Measurements from ENCODE around the gene PHACTR3. TPM values are rescaled to one million over a fixed set of nuclear protein-coding genes. Genes with fewer than 3 reads are reported as not detected.

The PHACTR3 gene
- total RNA-seq, 1 donor from 2014 or later, result not detected

- H3K9me3 Mint-ChIP-seq (ENCODE audit: low read depth), result peaks cover 1% of the 10 kb centered on the region
- TF ChIP-seq, protein P1, sequence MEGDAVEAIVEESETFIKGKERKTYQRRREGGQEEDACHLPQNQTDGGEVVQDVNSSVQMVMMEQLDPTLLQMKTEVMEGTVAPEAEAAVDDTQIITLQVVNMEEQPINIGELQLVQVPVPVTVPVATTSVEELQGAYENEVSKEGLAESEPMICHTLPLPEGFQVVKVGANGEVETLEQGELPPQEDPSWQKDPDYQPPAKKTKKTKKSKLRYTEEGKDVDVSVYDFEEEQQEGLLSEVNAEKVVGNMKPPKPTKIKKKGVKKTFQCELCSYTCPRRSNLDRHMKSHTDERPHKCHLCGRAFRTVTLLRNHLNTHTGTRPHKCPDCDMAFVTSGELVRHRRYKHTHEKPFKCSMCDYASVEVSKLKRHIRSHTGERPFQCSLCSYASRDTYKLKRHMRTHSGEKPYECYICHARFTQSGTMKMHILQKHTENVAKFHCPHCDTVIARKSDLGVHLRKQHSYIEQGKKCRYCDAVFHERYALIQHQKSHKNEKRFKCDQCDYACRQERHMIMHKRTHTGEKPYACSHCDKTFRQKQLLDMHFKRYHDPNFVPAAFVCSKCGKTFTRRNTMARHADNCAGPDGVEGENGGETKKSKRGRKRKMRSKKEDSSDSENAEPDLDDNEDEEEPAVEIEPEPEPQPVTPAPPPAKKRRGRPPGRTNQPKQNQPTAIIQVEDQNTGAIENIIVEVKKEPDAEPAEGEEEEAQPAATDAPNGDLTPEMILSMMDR (IDR thresholded peaks at IDR 0.05), result no peak
- no peak for DNase-seq (ENCODE audit: low spot score)
- H3K4me3 Mint-ChIP-seq (ENCODE audit: unreplicated experiment), result no peak overlapping the region
- H3K27me3 Mint-ChIP-seq (ENCODE audit: low read depth), result peaks cover 5% of the 10 kb centered on the region
- no peaks in the 10 kb centered on the region for H3K36me3 Mint-ChIP-seq (ENCODE audit: low read depth)
- no peak overlapping the region for H3K27ac Mint-ChIP-seq (ENCODE audit: unreplicated experiment)
- H3K4me1 Mint-ChIP-seq (ENCODE audit: low read depth), result no peaks in the 10 kb centered on the region
Observed at GRCh38 chr20:59718751-59719150, 114.4 kb downstream of the PHACTR3 start.

DNA sequence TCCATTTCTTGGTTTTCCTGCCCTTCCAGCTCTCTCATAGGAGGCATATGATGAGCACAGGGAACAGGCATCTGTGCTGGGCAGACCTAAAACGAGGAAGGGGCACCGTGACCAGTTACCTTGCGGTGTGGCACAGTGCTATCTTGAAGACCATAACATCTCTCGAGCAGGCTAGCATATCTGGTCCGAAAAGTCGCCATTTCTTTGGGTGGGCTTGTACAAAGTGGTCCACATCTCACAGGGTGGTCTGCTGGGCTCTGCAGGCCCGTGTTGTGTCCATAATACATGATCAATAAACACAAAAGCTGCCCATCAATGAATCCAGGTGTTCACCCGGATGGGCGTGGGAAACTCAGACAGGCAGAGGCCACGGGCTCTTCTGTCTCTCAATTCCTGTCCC is 115.7 kb downstream of the PHACTR3 start:
- Mint-ChIP-seq H3K9me3 (ENCODE audit: low read depth) (no peaks in the 10 kb centered on the region), H3K27me3 (ENCODE audit: low read depth) (peaks cover 5% of the 10 kb centered on the region), H3K27ac (ENCODE audit: unreplicated experiment) (no peak overlapping the region), H3K4me1 (ENCODE audit: low read depth) (no peaks in the 10 kb centered on the region), H3K4me3 (ENCODE audit: unreplicated experiment) (no peak overlapping the region), H3K36me3 (ENCODE audit: low read depth) (no peaks in the 10 kb centered on the region)
- DNase-seq (ENCODE audit: low spot score), result no peak
- TF ChIP-seq, protein P1 (IDR thresholded peaks at IDR 0.05), result no peak

GRCh38 chr20:59721386-59721785 is 117.0 kb downstream of the PHACTR3 start:
- Mint-ChIP-seq H3K4me3 (ENCODE audit: unreplicated experiment) (no peak overlapping the region), H3K27me3 (ENCODE audit: low read depth) (peaks cover 5% of the 10 kb centered on the region), H3K9me3 (ENCODE audit: low read depth) (no peaks in the 10 kb centered on the region), H3K4me1 (ENCODE audit: low read depth) (no peaks in the 10 kb centered on the region), H3K27ac (ENCODE audit: unreplicated experiment) (no peak overlapping the region), H3K36me3 (ENCODE audit: low read depth) (no peaks in the 10 kb centered on the region)
- TF ChIP-seq, protein P1 (IDR thresholded peaks at IDR 0.05), result no peak
- DNase-seq (ENCODE audit: low spot score), result no peak

DNA sequence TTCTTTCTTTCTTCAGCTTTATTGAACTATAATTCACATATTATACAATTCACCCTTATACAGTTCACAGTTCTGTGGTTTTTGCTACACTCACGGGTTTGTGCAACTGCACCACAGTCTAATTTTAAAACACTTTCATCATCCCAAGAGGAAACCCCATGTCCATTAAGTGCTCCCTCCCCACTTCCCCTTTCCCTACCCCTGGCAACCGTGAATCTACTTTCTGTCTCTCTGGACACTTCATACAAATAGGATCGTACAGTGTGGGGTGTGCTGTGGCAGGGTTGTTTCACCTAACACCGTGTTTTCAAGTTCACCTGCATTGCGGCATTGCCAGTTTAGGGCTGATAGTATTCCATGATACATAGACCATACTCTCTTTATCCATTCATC is 118.8 kb downstream of the PHACTR3 start:
- Mint-ChIP-seq H3K27ac (ENCODE audit: unreplicated experiment) (no peak overlapping the region), H3K9me3 (ENCODE audit: low read depth) (no peaks in the 10 kb centered on the region), H3K27me3 (ENCODE audit: low read depth) (no peaks in the 10 kb centered on the region), H3K36me3 (ENCODE audit: low read depth) (no peaks in the 10 kb centered on the region), H3K4me3 (ENCODE audit: unreplicated experiment) (no peak overlapping the region), H3K4me1 (ENCODE audit: low read depth) (no peaks in the 10 kb centered on the region)
- DNase-seq (ENCODE audit: low spot score), result no peak
- TF ChIP-seq, protein P1 (IDR thresholded peaks at IDR 0.05), result no peak

DNA sequence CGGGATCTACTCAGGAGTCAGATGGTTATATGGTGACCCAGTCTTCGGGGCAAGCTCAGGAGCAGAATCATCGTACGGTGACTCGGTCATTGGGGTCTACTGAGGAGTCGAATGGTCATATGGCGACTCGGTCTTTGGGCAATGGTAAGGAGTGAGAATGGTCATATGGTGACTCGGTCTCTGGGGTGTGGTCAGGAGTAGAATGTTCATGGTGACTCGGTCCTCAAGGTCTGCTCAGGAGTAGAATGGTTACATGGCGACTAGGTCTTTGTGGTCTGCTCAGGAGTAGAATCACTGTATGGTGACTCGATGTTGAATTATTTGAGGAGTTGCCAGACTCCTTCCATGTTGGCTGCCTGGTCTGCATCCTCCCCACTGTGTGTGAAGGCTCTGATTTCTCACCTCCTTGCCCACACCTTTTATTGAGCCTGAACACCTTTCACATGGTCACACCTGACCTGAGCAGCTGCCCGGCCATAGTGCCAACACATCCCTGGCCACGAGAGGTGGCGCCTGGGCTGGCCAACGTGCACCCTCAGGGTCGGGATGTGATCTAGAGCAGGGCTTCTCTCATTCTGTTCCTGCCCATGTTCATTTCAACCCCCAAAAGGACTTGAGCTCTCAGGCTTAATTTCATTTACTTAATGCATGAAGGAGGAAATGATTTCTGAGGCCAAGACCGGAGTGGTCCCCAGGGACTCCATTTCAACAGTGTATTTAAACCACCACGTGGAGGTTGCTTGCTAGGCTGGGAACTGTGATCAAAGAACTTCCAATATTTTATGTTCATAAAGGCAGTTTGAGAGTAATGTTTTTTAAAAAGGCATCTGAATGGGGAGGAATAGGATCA is 119.5 kb downstream of the PHACTR3 start:
- no peak overlapping the region for H3K27ac Mint-ChIP-seq (ENCODE audit: unreplicated experiment)
- no peaks in the 10 kb centered on the region for H3K4me1 Mint-ChIP-seq (ENCODE audit: low read depth)
- no peak for DNase-seq (ENCODE audit: low spot score)
- TF ChIP-seq, protein P1 (IDR thresholded peaks at IDR 0.05), result no peak
- no peaks in the 10 kb centered on the region for H3K9me3 Mint-ChIP-seq (ENCODE audit: low read depth)
- H3K27me3 Mint-ChIP-seq (ENCODE audit: low read depth), result no peaks in the 10 kb centered on the region
- H3K4me3 Mint-ChIP-seq (ENCODE audit: unreplicated experiment), result no peak overlapping the region
- no peaks in the 10 kb centered on the region for H3K36me3 Mint-ChIP-seq (ENCODE audit: low read depth)
